Ovary (tissue), 9 donors: ENCODE results near the gene STX8. TPM values are rescaled to one million over a fixed set of nuclear protein-coding genes. Genes with fewer than 3 reads are reported as not detected.

Source experiments
- DNase-seq, 5 donors: peaks; one replicate each; pipeline ENCODE4 v3.0.0-alpha.2; 2019 to 2020
- H3K27ac ChIP-seq, 2 donors: fragments of 200-600 bp; one replicate each; pipeline versions ENCODE4 v1.5.1 to v1.8.0; 2019 to 2022
- H3K27me3 ChIP-seq: fragments of 200-600 bp; one replicate; pipeline ENCODE4 v1.8.0; 2022
- H3K36me3 ChIP-seq: fragments of 200-600 bp; sonication (generic); one replicate; pipeline ENCODE4 v1.5.1; 2019
- H3K4me1 ChIP-seq: one replicate; pipeline ENCODE4 v1.8.1; 2013; ENCODE audit warnings: mild to moderate bottlenecking, moderate library complexity; ENCODE audit not compliant: insufficient read depth
- H3K4me3 ChIP-seq: fragments of 200-600 bp; sonication (generic); one replicate; pipeline ENCODE4 v1.5.1; 2017
- H3K9me3 ChIP-seq, 2 donors: fragments of 200-600 bp in 1 of 2; sonication (generic) in 1 of 2; one replicate each; pipeline versions ENCODE4 v1.5.1 to v1.8.1; 2013 to 2019; ENCODE audit warnings: mild to moderate bottlenecking in 1 of 2, moderate library complexity in 1 of 2
- EP300 ChIP-seq: sonication (generic); formaldehyde crosslinking; IDR thresholded peaks from one replicate; pipeline ENCODE4 v1.6.1; 2017; ENCODE audit warnings: antibody characterized with exemption
- POLR2A ChIP-seq: fragments of 450-650 bp; IDR thresholded peaks from one replicate; pipeline ENCODE4 v1.6.1; 2017; ENCODE audit warnings: antibody characterized with exemption, mild to moderate bottlenecking, moderate library complexity
- WGBS, 3 donors: extraction: QIAGEN DNeasy Blood & Tissue Kit in 1 of 3; methylation state at CpG; one replicate each; pipeline versions ENCODE4 v1.1.5 to v1.1.7; 2013 to 2017; 5-methylcytosine and 5-hydroxymethylcytosine counted together
- intact Hi-C, 4 donors: fragments of 100-400 bp; cut with DNase I; formaldehyde crosslinking; loops; one replicate each; pipeline versions ENCODE4 v1.11.0 to v1.15.1; 2022 to 2023
- polyA plus RNA-seq, 2 donors: library from polyadenylated mRNA; stranded (reverse); fragments of 200-250 nt in 1 of 2; fragments of 350-450 nt in 1 of 2; fragmentation: Illumina TruSeq in 1 of 2; extraction: RNeasy Lipid Tissue Mini Kit (QIAGEN cat#74804) in 1 of 2; gene quantifications; one replicate each; pipeline ENCODE4 v1.2.3, GENCODE V29; 2013 to 2014
- total RNA-seq, 7 donors: library from RNA; depleted of rRNA in 2 of 7; stranded (reverse); fragments of >200 nt in 2 of 7; fragmentation: NEBNext Ultra II Directional in 3 of 7; extraction: Animal tissue kit (Norgen Biotek cat#: 25700) in 3 of 7; gene quantifications; one replicate each; pipeline versions ENCODE4 v1.1.0 to v1.2.4, GENCODE V29; 2016 to 2023
- TF ChIP-seq, protein P1 (sequence below), 3 donors: fragments of 450-650 bp in 2 of 3; fragments of 200-600 bp in 1 of 3; IDR thresholded peaks; one replicate each; pipeline versions ENCODE4 v1.5.1 to v1.8.0; 2016 to 2022; ENCODE audit warnings: antibody characterized with exemption in 3 of 3, mild to moderate bottlenecking in 1 of 3
- donor health status: DM: no; HTN: no; CAD: no; lungs with moderate emphysema.
- donor health status: DM: no; HTN: no; CAD: no.
- donor health status: Bipolar disorder and iron deficiency.
- donor health status: DM: yes; HTN: yes; CAD: no.
- donor health status: DM: no; HTN: no; CAD: no.
- donor health status: DM: yes; HTN: yes; CAD: no.

STX8 gene
- total and polyA plus RNA-seq, 9 donors = 37.6 to 112 (median 53.8) TPM

DNA sequence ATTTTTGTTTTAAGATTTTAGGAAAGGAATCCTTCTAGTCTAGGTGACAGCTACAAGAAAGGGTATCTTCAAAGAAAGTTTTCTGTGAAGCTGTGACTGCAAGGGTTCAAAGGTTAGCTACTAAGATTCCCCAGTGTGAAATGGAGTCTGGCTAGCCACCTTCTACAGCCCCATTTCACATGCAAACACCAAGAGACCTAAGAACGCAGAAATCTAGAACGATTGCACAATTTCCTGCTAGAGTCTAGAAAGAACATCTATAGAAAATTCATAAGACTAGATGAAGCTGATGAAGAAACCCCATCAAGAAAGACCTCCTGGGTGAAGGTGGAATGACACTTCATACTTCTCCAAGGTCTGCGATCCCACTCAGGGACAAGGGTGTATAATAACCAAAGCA is 77.1 kb downstream of the STX8 start:
- no peak for TF ChIP-seq EP300
- no peaks in the 10 kb centered on the region for H3K4me1 ChIP-seq
- H3K9me3 ChIP-seq = no peaks in the 10 kb centered on the region
- intact Hi-C loops = no loop called here
- no peak for DNase-seq
- H3K4me3 ChIP-seq = no peak overlapping the region
- H3K36me3 ChIP-seq = no peaks in the 10 kb centered on the region
- H3K27ac ChIP-seq = no peak overlapping the region
- WGBS, 3 donors = 91 to 96% (median 94%) methylated on average over 3 of the region's 3 CpGs
- no peaks in the 10 kb centered on the region for H3K27me3 ChIP-seq

DNA sequence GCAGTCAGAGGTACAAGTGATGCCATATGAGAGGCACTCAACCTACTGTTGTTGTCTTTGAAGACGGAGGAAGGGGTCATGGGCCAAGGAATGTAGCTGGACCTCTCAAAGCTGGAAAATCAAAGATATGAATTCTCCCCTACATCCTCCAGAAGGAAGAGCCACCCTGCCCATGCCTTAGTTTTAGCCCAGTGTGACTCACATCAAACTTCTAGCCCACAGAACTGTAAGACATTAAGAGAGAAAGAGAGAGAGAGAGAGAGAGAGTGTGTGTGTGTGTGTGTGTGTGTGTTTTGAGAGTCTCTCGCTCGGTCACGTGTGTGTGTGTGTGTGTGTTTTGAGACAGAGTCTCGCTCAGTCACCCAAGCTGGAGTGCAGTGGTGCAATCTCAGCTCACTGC is 87.1 kb downstream of the STX8 start:
- Histone ChIP-seq H3K9me3 (no peaks in the 10 kb centered on the region), H3K27ac (no peak overlapping the region), H3K4me3 (no peak overlapping the region), H3K27me3 (no peaks in the 10 kb centered on the region), H3K4me1 (no peaks in the 10 kb centered on the region), H3K36me3 (no peaks in the 10 kb centered on the region)
- TF ChIP-seq EP300 = no peak
- TF ChIP-seq, protein P1, sequence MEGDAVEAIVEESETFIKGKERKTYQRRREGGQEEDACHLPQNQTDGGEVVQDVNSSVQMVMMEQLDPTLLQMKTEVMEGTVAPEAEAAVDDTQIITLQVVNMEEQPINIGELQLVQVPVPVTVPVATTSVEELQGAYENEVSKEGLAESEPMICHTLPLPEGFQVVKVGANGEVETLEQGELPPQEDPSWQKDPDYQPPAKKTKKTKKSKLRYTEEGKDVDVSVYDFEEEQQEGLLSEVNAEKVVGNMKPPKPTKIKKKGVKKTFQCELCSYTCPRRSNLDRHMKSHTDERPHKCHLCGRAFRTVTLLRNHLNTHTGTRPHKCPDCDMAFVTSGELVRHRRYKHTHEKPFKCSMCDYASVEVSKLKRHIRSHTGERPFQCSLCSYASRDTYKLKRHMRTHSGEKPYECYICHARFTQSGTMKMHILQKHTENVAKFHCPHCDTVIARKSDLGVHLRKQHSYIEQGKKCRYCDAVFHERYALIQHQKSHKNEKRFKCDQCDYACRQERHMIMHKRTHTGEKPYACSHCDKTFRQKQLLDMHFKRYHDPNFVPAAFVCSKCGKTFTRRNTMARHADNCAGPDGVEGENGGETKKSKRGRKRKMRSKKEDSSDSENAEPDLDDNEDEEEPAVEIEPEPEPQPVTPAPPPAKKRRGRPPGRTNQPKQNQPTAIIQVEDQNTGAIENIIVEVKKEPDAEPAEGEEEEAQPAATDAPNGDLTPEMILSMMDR (IDR thresholded peaks at IDR 0.05) = no peak
- TF ChIP-seq POLR2A = no peak
- 95 to 97% (median 95%) methylated on average over 5 of the region's 5 CpGs for WGBS, 3 donors
- intact Hi-C loops = no loop called here
- no peak for DNase-seq

DNA sequence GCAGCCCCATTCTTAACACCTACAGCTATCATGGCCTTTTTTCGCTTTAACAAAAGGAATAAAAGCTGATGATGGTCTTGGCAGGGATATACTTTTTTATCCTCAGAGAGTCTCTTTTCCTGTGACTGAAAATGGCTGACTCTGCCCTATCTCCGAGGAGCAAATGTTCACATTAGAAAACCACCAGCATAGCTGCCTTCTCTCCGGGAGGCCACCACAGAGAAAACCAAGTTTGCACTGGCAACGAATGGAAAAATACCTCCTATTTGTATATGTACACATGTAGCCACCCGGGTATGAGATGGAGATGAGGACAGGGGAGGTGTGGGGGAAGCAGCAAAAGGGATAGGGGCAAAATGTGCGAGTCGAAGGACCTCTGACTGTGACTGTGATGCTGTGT is 88.2 kb downstream of the STX8 start:
- no peaks in the 10 kb centered on the region for H3K9me3 ChIP-seq
- H3K36me3 ChIP-seq = no peaks in the 10 kb centered on the region
- WGBS, 3 donors = 91 to 92% (median 91%) methylated on average over 7 of the region's 7 CpGs
- intact Hi-C loops = no loop called here
- DNase-seq = no peak
- no peak overlapping the region for H3K4me3 ChIP-seq
- no peaks in the 10 kb centered on the region for H3K4me1 ChIP-seq
- no peaks in the 10 kb centered on the region for H3K27me3 ChIP-seq
- TF ChIP-seq POLR2A (no peak), EP300 (no peak)
- TF ChIP-seq, protein P1 (IDR thresholded peaks at IDR 0.05) = no peak
- no peak overlapping the region for H3K27ac ChIP-seq

DNA sequence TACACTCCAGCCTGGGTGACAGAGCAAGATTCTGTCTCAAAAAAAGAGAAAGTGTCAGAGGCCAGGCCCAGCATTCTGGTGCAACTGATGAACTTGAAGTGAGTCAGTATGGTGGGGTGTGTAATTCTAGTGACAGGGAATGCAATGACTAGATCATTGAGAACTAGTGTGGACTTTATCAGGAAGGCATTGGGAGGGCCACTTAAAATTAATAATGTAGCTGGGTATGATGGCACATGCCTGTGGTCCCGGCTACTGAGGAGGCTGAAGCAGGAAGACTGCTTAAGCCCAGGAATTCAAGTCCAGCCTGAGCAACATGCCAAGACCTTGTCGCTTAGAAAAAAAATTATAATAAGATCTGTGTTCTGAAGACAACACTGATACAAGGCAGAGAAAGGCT is 90.8 kb downstream of the STX8 start:
- TF ChIP-seq POLR2A (no peak), EP300 (no peak)
- Histone ChIP-seq H3K27ac (no peak overlapping the region), H3K9me3 (no peaks in the 10 kb centered on the region), H3K4me1 (no peaks in the 10 kb centered on the region), H3K4me3 (no peak overlapping the region), H3K27me3 (no peaks in the 10 kb centered on the region), H3K36me3 (no peaks in the 10 kb centered on the region)
- DNase-seq = no peak
- intact Hi-C loops = no loop called here
- WGBS, 3 donors = 82 to 94% (median 93%) methylated on average over 2 of the region's 2 CpGs

DNA sequence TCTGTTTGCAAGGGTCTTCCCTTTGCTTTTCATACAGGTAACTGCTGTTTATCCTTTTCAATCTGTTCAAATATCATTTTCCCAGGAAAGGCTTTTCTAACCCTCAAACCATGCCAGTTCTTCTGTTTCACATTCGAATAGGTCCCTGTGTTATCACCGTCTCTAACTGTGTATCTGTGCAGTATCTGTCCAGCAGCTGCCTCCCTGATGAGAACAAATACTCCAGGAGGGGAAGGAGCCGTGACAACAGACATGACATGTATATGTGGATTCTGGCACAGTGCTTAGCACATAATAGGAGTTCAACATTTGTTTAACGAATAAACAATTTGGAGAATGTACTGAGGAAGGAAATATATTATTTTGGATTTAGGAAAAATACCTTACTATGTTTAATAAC is 95.7 kb downstream of the STX8 start:
- WGBS, 3 donors = 69 to 79% (median 75%) methylated on average over 4 of the region's 4 CpGs
- H3K27ac ChIP-seq = no peak overlapping the region
- no peak for DNase-seq
- no peaks in the 10 kb centered on the region for H3K4me1 ChIP-seq
- TF ChIP-seq, protein P1 (IDR thresholded peaks at IDR 0.05) = no peak
- TF ChIP-seq POLR2A (no peak), EP300 (no peak)
- no peak overlapping the region for H3K4me3 ChIP-seq
- H3K9me3 ChIP-seq = no peaks in the 10 kb centered on the region
- H3K27me3 ChIP-seq = no peaks in the 10 kb centered on the region
- H3K36me3 ChIP-seq = no peaks in the 10 kb centered on the region
- intact Hi-C loops = no loop called here

DNA sequence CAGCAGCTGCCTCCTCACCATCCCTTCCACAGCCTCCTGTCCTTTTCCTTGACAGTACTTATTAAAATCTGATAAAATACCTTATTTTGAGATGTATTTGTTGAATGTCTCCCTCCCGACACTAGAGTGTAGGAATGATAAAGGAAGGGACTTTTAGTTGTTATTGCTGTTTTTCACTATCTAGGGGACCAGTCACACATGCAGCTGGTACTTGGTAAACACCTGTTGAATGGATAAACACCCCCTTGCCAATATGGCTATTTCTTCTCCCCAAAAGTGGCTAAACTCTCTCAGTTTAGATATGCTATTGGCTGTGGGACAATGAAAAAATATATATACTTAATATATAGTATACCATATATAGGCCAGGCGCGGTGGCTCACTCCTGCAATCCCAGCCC is 96.7 kb downstream of the STX8 start:
- no peaks in the 10 kb centered on the region for H3K4me1 ChIP-seq
- H3K27ac ChIP-seq = no peak overlapping the region
- H3K27me3 ChIP-seq = no peaks in the 10 kb centered on the region
- H3K4me3 ChIP-seq = no peak overlapping the region
- TF ChIP-seq EP300 = no peak
- TF ChIP-seq, protein P1 (IDR thresholded peaks at IDR 0.05) = no peak
- TF ChIP-seq POLR2A = no peak
- intact Hi-C loops = no loop called here
- no peak for DNase-seq
- WGBS, 3 donors = 90 to 99% (median 99%) methylated on average over 3 of the region's 3 CpGs
- no peaks in the 10 kb centered on the region for H3K36me3 ChIP-seq
- no peaks in the 10 kb centered on the region for H3K9me3 ChIP-seq
